Esophagus muscularis mucosa (tissue), 4 donors: ENCODE results near the gene RBFOX2. TPM values are rescaled to one million over a fixed set of nuclear protein-coding genes. Genes with fewer than 3 reads are reported as not detected.

Source experiments
- DNase-seq: peaks from one replicate; pipeline ENCODE4 v3.0.0-alpha.2; 2017; ENCODE audit errors: extremely low spot score
- H3K27ac ChIP-seq, 4 donors: fragments of 200-600 bp; sonication (generic); replicated peaks in 1 of 4; 1 replicate in 3 of 4; 2 replicates in 1 of 4; pipeline ENCODE4 v1.5.1; 2016 to 2019; ENCODE audit warnings: mild to moderate bottlenecking in 1 of 4
- H3K27me3 ChIP-seq, 4 donors: fragments of 200-600 bp; sonication (generic); one replicate each; pipeline versions ENCODE4 v1.5.1 to v1.6.0; 2016 to 2019
- H3K36me3 ChIP-seq, 4 donors: fragments of 200-600 bp; sonication (generic); one replicate each; pipeline ENCODE4 v1.5.1; 2016 to 2019
- H3K4me1 ChIP-seq, 4 donors: fragments of 200-600 bp; sonication (generic); one replicate each; pipeline ENCODE4 v1.5.1; 2016 to 2019
- H3K4me3 ChIP-seq, 4 donors: fragments of 200-600 bp; sonication (generic); 1 replicate in 2 of 4; 2 replicates in 2 of 4; pipeline ENCODE4 v1.5.1; 2016 to 2019; ENCODE audit warnings: mild to moderate bottlenecking in 4 of 4, moderate library complexity in 1 of 4
- H3K9me3 ChIP-seq, 4 donors: fragments of 200-600 bp; sonication (generic); 1 replicate in 3 of 4; 2 replicates in 1 of 4; pipeline ENCODE4 v1.5.1; 2016 to 2019
- CTCF ChIP-seq, 3 experiments: fragments of 200-600 bp in 2 of 3; fragments of 450-650 bp in 1 of 3; sonication (generic) in 2 of 3; IDR thresholded peaks; one replicate each; pipeline ENCODE4 v1.5.1; 2017 to 2019; ENCODE audit warnings: antibody characterized with exemption in 3 of 3, mild to moderate bottlenecking in 2 of 3, moderate library complexity in 1 of 3
- EP300 ChIP-seq: sonication (generic); formaldehyde crosslinking; IDR thresholded peaks from one replicate; pipeline ENCODE4 v1.6.1; 2017; ENCODE audit warnings: antibody characterized with exemption
- POLR2A ChIP-seq: fragments of 450-650 bp; IDR thresholded peaks from one replicate; pipeline ENCODE4 v1.6.1; 2017; ENCODE audit warnings: antibody characterized with exemption, moderate library complexity, mild to moderate bottlenecking, low read depth
- POLR2AphosphoS5 ChIP-seq, 2 donors: sonication (generic); formaldehyde crosslinking; IDR thresholded peaks; one replicate each; pipeline ENCODE4 v1.6.1; 2017; ENCODE audit warnings: antibody characterized with exemption in 2 of 2
- WGBS: methylation state at CpG from one replicate; pipeline ENCODE4 v1.1.5; 2018; 5-methylcytosine and 5-hydroxymethylcytosine counted together
- intact Hi-C: fragments of 100-400 bp; cut with DNase I; formaldehyde crosslinking; loops from one replicate; pipeline ENCODE4 v1.15.1; 2023
- total RNA-seq, 4 donors: library from RNA; depleted of rRNA; stranded (reverse); fragments of >200 nt; gene quantifications; one replicate each; pipeline versions ENCODE4 v1.1.0 to v1.2.1, GENCODE V29; 2016

Gene RBFOX2
- total RNA-seq, 4 donors from 2014 or later: 113 to 179 (median 155) TPM

GRCh38 chr22:36015155-36015810 lies 13.3 kb downstream of the RBFOX2 start:
- TF ChIP-seq EP300 (no peak), POLR2A (no peak), CTCF (IDR thresholded peaks at IDR 0.05) (no peak), POLR2AphosphoS5 (IDR thresholded peaks at IDR 0.05) (no peak)
- no peaks in the 10 kb centered on the region for H3K36me3 ChIP-seq
- DNase-seq: no peak
- H3K4me3 ChIP-seq: no peak overlapping the region
- WGBS: 54% methylated on average over 4 of the region's 4 CpGs
- intact Hi-C loops: no loop called here
- no peaks in the 10 kb centered on the region for H3K27me3 ChIP-seq
- H3K4me1 ChIP-seq: peaks cover 42 to 95% (median 87%) of the 10 kb centered on the region in 4 donors
- H3K27ac ChIP-seq: peak overlapping the region; percentile 53 to 70 (median 68)
- no peaks in the 10 kb centered on the region for H3K9me3 ChIP-seq

- intact Hi-C loops: no loop called here
- Histone ChIP-seq H3K9me3 (no peaks in the 10 kb centered on the region), H3K36me3 (no peaks in the 10 kb centered on the region), H3K4me1 (peaks cover 48 to 99% (median 94%) of the 10 kb centered on the region in 4 donors), H3K4me3 (no peak overlapping the region), H3K27ac (peak overlapping the region in 3 of 4 donors; percentile 26 to 70 (median 69)), H3K27me3 (no peaks in the 10 kb centered on the region)
- WGBS: 56% methylated on average over 4 of the region's 4 CpGs
- TF ChIP-seq EP300 (no peak), POLR2A (no peak), POLR2AphosphoS5 (IDR thresholded peaks at IDR 0.05) (no peak), CTCF (IDR thresholded peaks at IDR 0.05) (no peak)
- DNase-seq: no peak
Measured at GRCh38 chr22:36014546-36015074, 14.0 kb downstream of the RBFOX2 start.

GRCh38 chr22:36012332-36012731 lies 16.3 kb downstream of the RBFOX2 start:
- Histone ChIP-seq H3K36me3 (no peaks in the 10 kb centered on the region), H3K4me1 (peaks cover 50 to 98% (median 96%) of the 10 kb centered on the region in 4 donors), H3K9me3 (no peaks in the 10 kb centered on the region), H3K27me3 (no peaks in the 10 kb centered on the region), H3K4me3 (no peak overlapping the region), H3K27ac (peak overlapping the region in 1 of 4 donors; percentile 28)
- intact Hi-C loops: no loop called here
- no peak for DNase-seq
- WGBS: 63% methylated on average over 4 of the region's 4 CpGs
- TF ChIP-seq POLR2AphosphoS5 (IDR thresholded peaks at IDR 0.05) (no peak), EP300 (no peak), POLR2A (no peak), CTCF (IDR thresholded peaks at IDR 0.05) (no peak)

GRCh38 chr22:36010882-36011281 lies 17.7 kb downstream of the RBFOX2 start:
- intact Hi-C loops: no loop called here
- WGBS: 41% methylated on average over 2 of the region's 2 CpGs
- no peaks in the 10 kb centered on the region for H3K27me3 ChIP-seq
- no peak for DNase-seq
- peak overlapping the region; percentile 47 to 77 (median 53) for H3K27ac ChIP-seq
- TF ChIP-seq EP300: no peak
- TF ChIP-seq POLR2AphosphoS5 (IDR thresholded peaks at IDR 0.05): peak; percentile 28 to 80
- peaks cover 35 to 96% (median 93%) of the 10 kb centered on the region in 4 donors for H3K4me1 ChIP-seq
- no peaks in the 10 kb centered on the region for H3K9me3 ChIP-seq
- H3K36me3 ChIP-seq: no peaks in the 10 kb centered on the region
- H3K4me3 ChIP-seq: no peak overlapping the region

- H3K4me1 ChIP-seq: peaks cover 27 to 96% (median 93%) of the 10 kb centered on the region in 4 donors
- DNase-seq: no peak
- intact Hi-C loops: no loop called here
- 54% methylated on average over 10 of the region's 10 CpGs for whole genome bisulfite sequencing
- no peaks in the 10 kb centered on the region for H3K9me3 ChIP-seq
- H3K36me3 ChIP-seq: no peaks in the 10 kb centered on the region
- H3K4me3 ChIP-seq: no peak overlapping the region
- no peaks in the 10 kb centered on the region for H3K27me3 ChIP-seq
- peak overlapping the region; percentile 18 to 77 (median 49) for H3K27ac ChIP-seq
- TF ChIP-seq CTCF (IDR thresholded peaks at IDR 0.05) (no peak), POLR2AphosphoS5 (IDR thresholded peaks at IDR 0.05) (no peak), POLR2A (no peak), EP300 (no peak)
Measured at GRCh38 chr22:36010090-36010489, 18.5 kb downstream of the RBFOX2 start.
